GM18499 (cell line): ENCODE results near the gene C2CD4D.
"Not testable (repeated sequence)": the region's sequence is repeated elsewhere in the genome, so short reads cannot be mapped to it uniquely, and the experiment has no call there.

Experiments
- ATAC-seq: cut with Tn5 transposase; IDR thresholded peaks from one replicate; pipeline ENCODE4 v1.9.1; 2021; ENCODE audit warnings: moderate number of reproducible peaks; ENCODE audit not compliant: insufficient read depth, unreplicated experiment

The C2CD4D gene

GRCh38 chr1:151839457-151840403 lies at the start of gene C2CD4D:
Gene C2CD4D (minus strand): TSS chr1:151839820. CDS start chr1:151838989, 831 bp downstream.
- ATAC-seq = no peak

GRCh38 chr1:151888972-151889570 lies 49.5 kb upstream of the C2CD4D start:
- no peak for ATAC-seq

DNA sequence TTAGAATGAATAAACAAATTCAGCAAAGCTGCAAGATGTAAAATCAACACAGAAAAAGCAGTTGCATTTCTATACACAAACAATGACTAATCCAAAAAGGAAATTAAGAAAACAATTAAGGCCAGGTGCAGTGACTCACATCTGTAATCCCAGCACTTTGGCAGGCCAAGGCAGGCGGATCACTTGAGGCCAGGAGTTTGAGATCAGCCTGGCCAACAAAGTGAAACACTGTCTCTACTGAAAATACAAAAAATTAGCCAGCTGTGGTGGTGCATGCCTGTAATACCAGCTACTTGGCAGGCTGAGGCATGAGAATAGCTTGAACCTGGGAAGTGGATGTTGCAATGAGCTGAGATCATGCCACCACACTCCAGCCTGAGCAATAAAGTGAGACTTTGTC lies 47.4 kb upstream of the C2CD4D start:
- ATAC-seq = no peak

DNA sequence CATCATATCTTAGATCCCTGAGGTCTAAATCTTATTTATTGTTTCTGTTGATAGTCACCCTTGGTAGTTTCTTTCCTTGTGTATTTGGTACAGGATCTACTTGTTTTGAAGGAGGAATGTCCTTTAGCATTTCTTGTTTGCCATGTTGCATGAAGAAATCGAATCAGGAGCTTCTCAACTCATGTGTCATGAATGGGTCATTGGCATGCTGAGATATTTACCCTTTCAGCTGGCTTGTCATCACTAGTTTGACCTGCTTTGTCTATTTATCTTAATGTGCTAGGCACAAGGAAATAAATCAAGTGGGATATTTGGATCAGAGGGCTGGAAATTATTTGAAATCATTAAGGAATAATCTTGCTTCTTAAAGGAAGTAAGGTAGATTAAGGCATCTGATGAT lies 45.9 kb upstream of the C2CD4D start:
- no peak for ATAC-seq

DNA sequence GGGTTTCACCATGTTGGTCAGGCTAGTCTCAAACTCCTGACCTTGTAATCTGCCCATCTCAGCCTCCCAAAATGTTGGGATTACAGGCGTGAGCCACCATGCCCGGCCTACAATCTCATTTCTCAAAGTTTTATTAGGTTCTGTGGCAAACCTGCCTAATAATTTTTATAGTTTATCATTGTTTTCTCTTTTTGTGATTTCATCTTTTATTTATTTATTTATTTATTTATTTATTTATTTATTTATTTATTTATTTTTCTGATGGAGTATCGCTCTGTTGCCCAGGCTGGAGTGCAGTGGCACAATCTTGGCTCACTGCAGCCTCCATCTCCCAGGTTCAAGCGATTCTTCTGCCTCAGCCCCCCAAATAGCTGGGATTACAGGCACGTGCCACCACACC lies 45.3 kb upstream of the C2CD4D start:
- ATAC-seq = not testable (repeated sequence)

- ATAC-seq = not testable (repeated sequence)
These were observed 44.8 kb upstream of the C2CD4D start for GRCh38 chr1:151884445-151884844.

- ATAC-seq = not testable (repeated sequence)
These were observed 44.3 kb upstream of the C2CD4D start for GRCh38 chr1:151883898-151884297.

- ATAC-seq = not testable (repeated sequence)
These were observed 43.3 kb upstream of the C2CD4D start for GRCh38 chr1:151882918-151883317.

- no peak for ATAC-seq
These were observed 42.8 kb upstream of the C2CD4D start for GRCh38 chr1:151882466-151882865.

GRCh38 chr1:151881479-151881878 lies 41.9 kb upstream of the C2CD4D start:
- ATAC-seq = no peak

DNA sequence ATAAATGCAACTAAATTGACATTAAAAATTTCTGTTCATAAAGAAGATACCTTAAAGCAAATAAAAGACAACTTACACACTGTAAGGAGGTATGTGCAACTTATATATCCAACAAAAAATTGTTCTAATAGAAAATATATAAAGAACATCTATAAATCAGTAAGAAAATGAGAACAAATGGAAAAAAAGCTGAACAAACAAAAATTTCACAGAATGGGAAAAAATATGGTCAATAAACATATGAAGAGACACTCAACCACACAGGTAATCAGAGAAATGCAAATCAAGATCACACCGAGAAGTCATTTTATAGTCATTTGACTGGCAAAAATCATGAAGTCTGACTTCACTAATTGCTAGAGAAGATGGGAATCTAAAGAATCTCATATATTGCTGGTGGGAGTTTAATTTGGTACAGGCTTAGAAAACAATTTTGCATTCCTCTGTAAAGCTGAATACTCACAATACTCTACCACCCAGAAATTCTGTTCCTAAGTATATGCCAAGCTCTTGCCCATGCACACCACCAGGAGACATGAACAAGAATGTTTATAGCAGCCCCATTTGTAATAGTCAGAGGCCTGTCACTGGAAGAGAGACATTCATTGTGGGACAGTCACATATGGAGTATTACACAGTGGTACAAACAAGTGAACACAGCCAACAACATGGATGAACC lies 35.9 kb upstream of the C2CD4D start:
- no peak for ATAC-seq

GRCh38 chr1:151872776-151873175 lies 33.2 kb upstream of the C2CD4D start:
- ATAC-seq = not testable (repeated sequence)

DNA sequence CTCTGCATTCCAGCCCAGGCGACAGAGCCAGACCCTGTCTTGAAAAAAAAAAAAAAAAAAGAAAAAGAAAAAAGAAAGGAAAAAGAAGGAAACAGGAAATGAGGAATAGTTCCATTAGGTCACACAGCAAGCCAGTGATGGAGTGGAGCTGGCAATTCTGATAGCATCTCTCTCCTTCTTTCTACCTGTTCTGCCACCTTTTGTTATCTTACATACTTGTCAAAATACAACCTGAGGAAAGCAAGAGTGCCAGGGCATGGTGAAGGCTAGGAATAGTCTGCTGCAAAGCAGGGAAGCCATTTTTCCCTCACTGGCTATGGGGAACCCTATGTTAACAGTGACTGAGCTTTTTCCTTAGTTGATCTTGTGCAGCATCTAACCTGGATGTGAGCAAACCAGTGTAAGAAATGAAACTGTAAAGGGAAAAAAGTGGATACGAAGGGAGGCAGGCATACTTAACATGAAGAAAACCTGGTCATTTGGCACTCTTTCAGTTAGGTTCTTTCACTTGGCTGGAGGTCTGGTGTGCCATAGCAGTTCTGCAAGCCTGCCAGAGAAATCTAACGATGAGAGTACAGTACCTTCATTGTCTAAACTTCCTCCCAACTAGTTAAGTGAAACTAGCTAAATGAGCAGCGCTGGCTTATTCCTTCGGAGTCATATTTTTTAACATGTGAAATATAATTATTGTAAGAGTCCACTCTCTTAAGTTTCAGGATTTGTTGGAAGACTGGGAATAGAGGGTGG lies 31.8 kb upstream of the C2CD4D start:
- no peak for ATAC-seq

- no peak for ATAC-seq
These were observed 28.9 kb upstream of the C2CD4D start for GRCh38 chr1:151868486-151868885.

DNA sequence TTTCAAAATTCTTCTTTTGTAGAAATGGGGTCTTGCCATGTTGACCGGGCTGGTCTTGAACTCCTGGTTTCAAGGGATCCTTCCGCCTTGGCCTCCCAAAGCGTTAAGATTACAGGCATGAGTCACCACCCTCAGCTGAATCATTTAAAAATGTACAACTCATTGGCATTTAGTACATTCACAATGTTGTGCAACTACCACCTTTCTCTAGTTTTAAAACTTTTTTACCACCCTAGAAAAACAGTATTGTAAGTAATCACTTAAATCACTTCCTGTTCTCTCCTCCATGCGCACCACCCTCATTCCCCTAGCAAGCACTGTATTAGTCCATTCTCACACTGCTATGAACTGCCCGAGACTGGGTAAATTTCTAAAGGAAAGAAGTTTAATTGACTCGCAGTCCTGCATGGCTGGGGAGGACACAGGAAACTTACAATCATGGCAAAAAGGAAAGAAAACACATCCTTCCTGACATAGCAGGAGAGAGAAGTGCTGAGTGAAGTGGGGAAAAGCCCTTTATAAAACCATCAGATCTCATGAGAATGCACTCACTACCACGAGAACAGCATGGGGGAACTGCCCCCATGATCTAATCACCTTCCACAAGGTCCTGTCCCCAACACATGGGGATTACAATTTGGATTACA lies 28.3 kb upstream of the C2CD4D start:
- no peak for ATAC-seq

DNA sequence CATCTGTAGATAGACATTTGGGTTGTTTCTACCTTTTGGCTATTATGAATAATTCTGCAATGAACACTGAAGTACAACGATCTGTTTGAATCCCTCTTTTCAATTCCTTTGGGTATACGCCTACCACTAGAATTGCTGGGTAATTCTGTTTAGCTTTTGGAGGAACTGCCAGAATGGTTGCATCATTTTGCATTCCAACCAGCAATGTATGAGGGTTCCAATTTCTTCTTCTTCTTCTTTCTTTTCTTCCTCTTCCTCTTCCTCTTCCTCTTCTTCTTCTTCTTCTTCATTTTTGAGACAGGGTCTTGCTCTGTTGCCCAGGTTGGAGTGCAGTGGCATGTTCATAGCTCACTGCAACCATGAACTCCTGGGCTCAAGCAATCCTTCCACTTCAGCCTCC lies 27.7 kb upstream of the C2CD4D start:
- ATAC-seq = no peak

DNA sequence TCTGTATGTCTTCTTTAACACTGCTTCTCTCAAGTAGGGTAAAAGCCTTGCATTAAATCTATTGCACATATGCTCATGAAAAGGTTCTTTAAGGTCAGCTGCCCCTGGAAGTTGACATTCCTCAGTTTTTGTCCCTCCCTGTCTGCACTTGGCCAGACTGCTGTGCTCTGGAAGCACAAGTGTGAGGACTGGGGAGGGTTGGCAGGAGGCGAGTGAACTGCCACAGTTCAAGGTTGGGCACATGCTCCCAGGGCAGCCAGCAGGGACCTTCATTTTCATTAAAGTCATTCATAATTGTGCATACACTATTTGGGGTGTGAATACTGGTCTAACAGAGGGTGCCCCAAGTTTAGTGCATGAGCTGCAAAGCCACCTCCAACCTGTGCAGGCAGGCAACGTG lies 24.8 kb upstream of the C2CD4D start:
- no peak for ATAC-seq

DNA sequence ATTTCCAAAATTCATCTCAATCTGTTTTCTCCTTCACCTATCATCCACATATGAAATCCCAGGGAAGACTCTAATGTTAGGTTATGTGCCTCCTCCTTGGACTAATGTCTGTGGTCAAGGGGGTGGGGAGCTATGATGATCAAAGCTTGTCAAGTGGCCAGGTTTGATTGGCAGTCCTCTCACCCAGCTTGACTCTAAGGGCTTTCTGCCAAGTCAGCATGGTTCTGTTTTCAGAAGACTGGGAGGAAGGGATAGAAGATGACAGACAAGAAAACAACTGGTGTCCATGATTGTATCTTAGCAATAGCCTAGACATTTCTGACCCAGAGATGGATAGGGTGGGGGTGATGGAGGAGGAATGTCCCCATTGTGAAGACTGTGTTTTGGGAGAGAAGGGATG lies 23.0 kb upstream of the C2CD4D start:
- ATAC-seq = no peak

GRCh38 chr1:151860504-151861187 lies 21.0 kb upstream of the C2CD4D start:
- no peak for ATAC-seq
